Suprapubic skin (tissue), 4 donors: ENCODE results near the gene RAE1. TPM values are rescaled to one million over a fixed set of nuclear protein-coding genes. Genes with fewer than 3 reads are reported as not detected.
"Not testable (repeated sequence)": the region's sequence is repeated elsewhere in the genome, so short reads cannot be mapped to it uniquely, and the experiment has no call there.

Source experiments
- DNase-seq, 2 donors: peaks; one replicate each; pipeline ENCODE4 v3.0.0-alpha.2; 2019; ENCODE audit warnings: low spot score in 2 of 2
- H3K27ac ChIP-seq: fragments of 200-600 bp; sonication (generic); one replicate; pipeline ENCODE4 v1.5.1; 2019
- H3K27me3 ChIP-seq: fragments of 200-600 bp; sonication (generic); one replicate; pipeline ENCODE4 v1.5.1; 2019
- H3K36me3 ChIP-seq: fragments of 200-600 bp; sonication (generic); one replicate; pipeline ENCODE4 v1.5.1; 2019
- H3K4me1 ChIP-seq: fragments of 200-600 bp; sonication (generic); one replicate; pipeline ENCODE4 v1.5.1; 2019
- H3K4me3 ChIP-seq: fragments of 200-600 bp; sonication (generic); one replicate; pipeline ENCODE4 v1.5.1; 2019; ENCODE audit warnings: mild to moderate bottlenecking
- H3K9me3 ChIP-seq: fragments of 200-600 bp; sonication (generic); one replicate; pipeline ENCODE4 v1.5.1; 2019
- EP300 ChIP-seq: sonication (generic); formaldehyde crosslinking; IDR thresholded peaks from one replicate; pipeline ENCODE4 v1.6.1; 2017; ENCODE audit warnings: antibody characterized with exemption
- POLR2A ChIP-seq, 2 donors: fragments of 450-650 bp; IDR thresholded peaks; one replicate each; pipeline ENCODE4 v1.6.1; 2017; ENCODE audit warnings: antibody characterized with exemption in 2 of 2, mild to moderate bottlenecking in 2 of 2, moderate library complexity in 2 of 2
- POLR2AphosphoS5 ChIP-seq, 3 donors: sonication (generic); formaldehyde crosslinking; IDR thresholded peaks; one replicate each; pipeline ENCODE4 v1.6.1; 2017; ENCODE audit warnings: antibody characterized with exemption in 3 of 3
- WGBS: methylation state at CpG from one replicate; pipeline ENCODE4 v1.1.5; 2018; 5-methylcytosine and 5-hydroxymethylcytosine counted together
- total RNA-seq, 4 donors: library from RNA; depleted of rRNA; stranded (reverse); fragments of >200 nt; gene quantifications; one replicate each; pipeline ENCODE4 v1.1.0, GENCODE V29; 2016
- TF ChIP-seq, protein P1 (sequence below), 2 donors: fragments of 200-600 bp in 1 of 2; fragments of 450-650 bp in 1 of 2; sonication (generic) in 1 of 2; IDR thresholded peaks; one replicate each; pipeline ENCODE4 v1.5.1; 2016 to 2019; ENCODE audit warnings: antibody characterized with exemption in 2 of 2, mild to moderate bottlenecking in 1 of 2, moderate library complexity in 1 of 2

RAE1 gene
- total RNA-seq, 4 donors from 2014 or later = 31.2 to 45.1 (median 37.2) TPM

DNA sequence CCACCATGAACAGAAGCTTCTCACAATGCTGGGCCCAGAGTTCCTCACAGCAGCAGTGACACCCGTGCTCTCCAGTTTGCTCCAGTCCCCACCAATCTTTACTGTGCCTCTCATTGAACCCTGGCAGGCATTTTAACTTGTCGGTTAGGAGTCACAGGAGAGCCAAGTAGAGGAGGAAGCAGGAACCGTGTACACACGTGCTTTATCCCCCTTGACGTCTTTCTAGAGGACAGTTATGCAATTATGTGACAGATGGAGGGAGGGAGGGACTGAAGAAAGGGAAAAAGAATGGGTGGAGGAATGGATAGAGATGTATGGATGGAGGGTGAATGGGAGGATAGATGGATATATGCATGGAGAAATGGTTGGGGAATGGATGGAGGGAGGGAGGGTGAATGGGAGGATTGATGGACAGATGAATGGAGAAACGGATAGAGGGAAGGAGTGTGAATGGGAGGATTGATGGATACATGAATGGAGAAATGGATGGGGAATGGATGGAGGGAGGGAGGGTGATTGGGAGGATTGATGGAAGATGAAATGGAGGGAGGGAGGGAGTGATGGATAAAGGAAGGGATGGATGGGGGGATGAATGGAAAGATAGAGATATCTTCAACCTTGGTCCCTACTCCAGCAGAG, 66.1 kb downstream of the RAE1 start:
- H3K4me1 ChIP-seq = no peaks in the 10 kb centered on the region
- no peak for TF ChIP-seq POLR2AphosphoS5 (IDR thresholded peaks at IDR 0.05)
- no peak for TF ChIP-seq POLR2A (IDR thresholded peaks at IDR 0.05)
- TF ChIP-seq, protein P1, sequence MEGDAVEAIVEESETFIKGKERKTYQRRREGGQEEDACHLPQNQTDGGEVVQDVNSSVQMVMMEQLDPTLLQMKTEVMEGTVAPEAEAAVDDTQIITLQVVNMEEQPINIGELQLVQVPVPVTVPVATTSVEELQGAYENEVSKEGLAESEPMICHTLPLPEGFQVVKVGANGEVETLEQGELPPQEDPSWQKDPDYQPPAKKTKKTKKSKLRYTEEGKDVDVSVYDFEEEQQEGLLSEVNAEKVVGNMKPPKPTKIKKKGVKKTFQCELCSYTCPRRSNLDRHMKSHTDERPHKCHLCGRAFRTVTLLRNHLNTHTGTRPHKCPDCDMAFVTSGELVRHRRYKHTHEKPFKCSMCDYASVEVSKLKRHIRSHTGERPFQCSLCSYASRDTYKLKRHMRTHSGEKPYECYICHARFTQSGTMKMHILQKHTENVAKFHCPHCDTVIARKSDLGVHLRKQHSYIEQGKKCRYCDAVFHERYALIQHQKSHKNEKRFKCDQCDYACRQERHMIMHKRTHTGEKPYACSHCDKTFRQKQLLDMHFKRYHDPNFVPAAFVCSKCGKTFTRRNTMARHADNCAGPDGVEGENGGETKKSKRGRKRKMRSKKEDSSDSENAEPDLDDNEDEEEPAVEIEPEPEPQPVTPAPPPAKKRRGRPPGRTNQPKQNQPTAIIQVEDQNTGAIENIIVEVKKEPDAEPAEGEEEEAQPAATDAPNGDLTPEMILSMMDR (IDR thresholded peaks at IDR 0.05) = no peak
- no peak for TF ChIP-seq EP300
- no peak for DNase-seq
- 49% methylated on average over 6 of the region's 6 CpGs for WGBS
- no peaks in the 10 kb centered on the region for H3K9me3 ChIP-seq
- no peaks in the 10 kb centered on the region for H3K36me3 ChIP-seq
- no peak overlapping the region for H3K4me3 ChIP-seq
- H3K27me3 ChIP-seq = peaks cover 14% of the 10 kb centered on the region
- H3K27ac ChIP-seq = no peak overlapping the region

DNA sequence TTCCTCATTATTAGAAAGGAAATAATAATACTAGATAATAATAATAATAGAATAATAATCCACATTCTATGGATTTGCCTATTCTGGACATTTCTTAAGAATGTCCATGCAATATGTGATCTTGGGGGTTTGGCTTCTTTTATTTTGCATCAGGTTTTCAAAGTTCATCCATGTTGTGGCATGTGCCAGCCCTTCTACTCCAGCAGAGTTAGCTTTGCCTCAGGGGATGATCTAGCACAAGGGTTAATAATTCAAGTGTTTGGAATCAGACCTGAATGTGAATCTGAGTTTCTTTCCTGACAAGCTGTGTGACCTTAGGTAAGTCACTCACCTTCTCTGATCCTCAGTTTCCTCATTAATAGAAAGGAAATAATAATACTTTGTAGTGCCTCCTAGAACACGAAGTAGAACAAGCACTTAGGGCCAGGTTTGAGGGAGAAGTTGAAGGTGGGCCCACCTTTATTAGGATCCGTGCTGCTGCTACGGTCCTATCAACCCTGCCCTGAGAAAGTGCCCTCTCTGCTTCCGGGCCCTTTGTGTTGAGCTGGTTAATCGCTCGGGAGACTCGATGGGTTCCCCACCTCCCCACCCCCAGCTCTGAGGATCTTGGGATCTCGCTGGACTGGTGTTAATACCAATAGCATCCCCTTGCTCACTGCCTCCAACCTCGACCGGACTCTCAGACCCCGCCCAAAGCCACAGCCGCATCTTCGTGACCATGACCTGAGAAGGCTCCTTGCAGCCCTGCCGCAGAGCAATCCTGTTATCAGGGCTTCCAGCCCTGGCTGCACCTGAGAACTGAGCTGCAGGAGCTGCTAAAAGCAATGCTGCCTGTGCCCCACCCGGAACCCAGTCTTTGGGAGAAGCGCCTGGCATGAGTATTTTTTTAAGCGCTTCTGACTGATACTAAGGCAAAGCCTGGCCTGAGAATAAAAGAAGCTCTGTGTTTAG, 67.0 kb downstream of the RAE1 start:
- Histone ChIP-seq H3K27ac (no peak overlapping the region), H3K27me3 (peaks cover 14% of the 10 kb centered on the region), H3K36me3 (no peaks in the 10 kb centered on the region), H3K9me3 (no peaks in the 10 kb centered on the region), H3K4me3 (no peak overlapping the region), H3K4me1 (no peaks in the 10 kb centered on the region)
- WGBS = 41% methylated on average over 17 of the region's 17 CpGs
- TF ChIP-seq POLR2A (IDR thresholded peaks at IDR 0.05) = no peak
- no peak for TF ChIP-seq POLR2AphosphoS5 (IDR thresholded peaks at IDR 0.05)
- TF ChIP-seq EP300 = no peak
- TF ChIP-seq, protein P1 (IDR thresholded peaks at IDR 0.05) = no peak
- no peak for DNase-seq

DNA sequence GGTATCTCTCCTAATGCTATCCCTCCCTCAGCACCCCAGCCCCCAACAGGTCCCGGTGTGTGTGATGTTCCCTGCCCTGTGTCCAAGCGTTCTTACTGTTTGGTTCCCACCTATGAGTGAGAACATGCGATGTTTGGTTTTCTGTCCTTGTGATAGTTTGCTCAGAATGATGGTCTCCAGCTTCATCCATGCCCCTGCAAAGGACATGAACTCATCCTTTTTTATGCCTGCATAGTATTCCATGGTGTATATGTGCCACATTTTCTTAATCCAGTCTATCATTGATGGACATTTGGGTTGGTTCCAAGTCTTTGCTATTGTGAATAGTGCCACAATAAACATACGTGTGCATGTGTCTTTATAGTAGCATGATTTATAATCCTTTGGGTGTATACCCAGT, 68.4 kb downstream of the RAE1 start:
- not testable (repeated sequence) for H3K4me1 ChIP-seq, H3K27ac ChIP-seq, H3K9me3 ChIP-seq, H3K36me3 ChIP-seq, H3K4me3 ChIP-seq, DNase-seq
- 88% methylated on average over 4 of the region's 4 CpGs for WGBS
- peaks cover 14% of the 10 kb centered on the region for H3K27me3 ChIP-seq

DNA sequence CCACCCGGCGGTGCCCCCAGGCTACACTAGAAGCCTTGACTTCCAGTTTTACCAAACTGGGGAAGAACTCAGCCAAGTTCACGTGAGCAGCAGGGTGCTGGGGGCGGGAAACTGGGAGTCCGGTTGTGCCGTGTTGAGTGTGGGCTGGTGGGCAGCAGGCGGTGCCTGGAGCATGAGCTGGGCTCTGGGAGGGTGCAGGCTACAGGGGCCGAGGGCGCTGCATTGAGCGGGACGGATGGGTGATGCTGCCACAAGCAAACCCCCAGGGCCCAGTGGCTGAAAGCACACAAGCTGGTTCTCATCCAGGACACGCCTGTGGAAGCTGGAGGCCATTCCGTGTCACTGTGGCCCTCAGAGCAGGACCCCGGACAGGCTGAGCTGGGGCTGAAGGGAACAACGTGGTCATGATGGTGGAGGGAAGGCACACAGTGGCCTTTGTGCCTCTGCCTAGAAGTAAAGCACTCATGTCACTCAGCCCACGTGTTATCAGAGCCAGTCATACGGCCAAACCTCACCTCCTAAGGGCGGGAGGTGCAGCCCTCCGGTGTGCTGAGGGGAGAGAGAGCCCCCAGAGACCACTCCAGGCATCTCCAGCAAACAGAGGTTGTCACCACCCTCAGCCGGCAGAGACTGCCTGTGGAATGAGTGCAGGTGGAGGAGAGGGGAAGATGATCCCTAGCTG, 69.7 kb downstream of the RAE1 start:
- no peak overlapping the region for H3K4me3 ChIP-seq

More for the DNA sequence above, 69.7 kb downstream of the RAE1 start:
- Histone ChIP-seq H3K4me1 (no peaks in the 10 kb centered on the region), H3K27me3 (peaks cover 20% of the 10 kb centered on the region), H3K36me3 (no peaks in the 10 kb centered on the region), H3K27ac (no peak overlapping the region), H3K9me3 (no peaks in the 10 kb centered on the region)
- DNase-seq = no peak
- 53% methylated on average over 13 of the region's 20 CpGs for WGBS
- TF ChIP-seq, protein P1 (IDR thresholded peaks at IDR 0.05) = no peak
- TF ChIP-seq POLR2AphosphoS5 (IDR thresholded peaks at IDR 0.05) = no peak
- no peak for TF ChIP-seq EP300
- TF ChIP-seq POLR2A (IDR thresholded peaks at IDR 0.05) = no peak
